ENCODE results near the gene STAT3. TPM values are rescaled to one million over a fixed set of nuclear protein-coding genes. Genes with fewer than 3 reads are reported as not detected.

STAT3 gene
- total and polyA plus RNA-seq, 2 of the 13 experiments (the other 11 are each of a cell fraction or from before 2014, with no cell fraction given): 61.8 to 62.4 TPM

DNA sequence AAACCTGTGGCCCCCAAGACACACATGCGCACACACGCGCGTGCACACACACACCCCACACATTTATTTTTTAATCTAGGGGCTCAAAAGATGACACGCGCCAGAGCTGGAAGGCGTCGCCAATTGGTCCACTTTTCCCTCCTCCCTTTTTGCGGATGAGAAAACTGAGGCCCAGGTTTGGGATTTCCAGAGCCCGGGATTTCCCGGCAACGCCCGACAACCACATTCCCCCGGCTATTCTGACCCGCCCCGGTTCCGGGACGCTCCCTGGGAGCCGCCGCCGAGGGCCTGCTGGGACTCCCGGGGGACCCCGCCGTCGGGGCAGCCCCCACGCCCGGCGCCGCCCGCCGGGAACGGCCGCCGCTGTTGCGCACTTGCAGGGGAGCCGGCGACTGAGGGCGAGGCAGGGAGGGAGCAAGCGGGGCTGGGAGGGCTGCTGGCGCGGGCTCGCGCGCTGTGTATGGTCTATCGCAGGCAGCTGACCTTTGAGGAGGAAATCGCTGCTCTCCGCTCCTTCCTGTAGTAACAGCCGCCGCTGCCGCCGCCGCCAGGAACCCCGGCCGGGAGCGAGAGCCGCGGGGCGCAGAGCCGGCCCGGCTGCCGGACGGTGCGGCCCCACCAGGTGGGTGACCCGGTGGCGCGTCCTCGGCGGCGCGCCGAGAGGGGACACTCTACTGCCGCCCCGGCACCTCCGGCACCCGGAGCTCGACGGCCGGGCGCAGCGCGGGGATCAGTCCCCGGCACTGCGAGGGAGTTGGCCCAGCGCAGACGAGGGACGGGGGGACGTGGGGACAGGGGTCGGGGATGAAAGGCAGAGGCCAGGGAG lies 100.1 kb downstream of the STAT3 start, which contains the start of gene STAT5A (continued):
- no peak for TF ChIP-seq NFE2L2 (IDR thresholded peaks at IDR 0.05; ENCODE audit: low read length)
- TF ChIP-seq, protein P1, sequence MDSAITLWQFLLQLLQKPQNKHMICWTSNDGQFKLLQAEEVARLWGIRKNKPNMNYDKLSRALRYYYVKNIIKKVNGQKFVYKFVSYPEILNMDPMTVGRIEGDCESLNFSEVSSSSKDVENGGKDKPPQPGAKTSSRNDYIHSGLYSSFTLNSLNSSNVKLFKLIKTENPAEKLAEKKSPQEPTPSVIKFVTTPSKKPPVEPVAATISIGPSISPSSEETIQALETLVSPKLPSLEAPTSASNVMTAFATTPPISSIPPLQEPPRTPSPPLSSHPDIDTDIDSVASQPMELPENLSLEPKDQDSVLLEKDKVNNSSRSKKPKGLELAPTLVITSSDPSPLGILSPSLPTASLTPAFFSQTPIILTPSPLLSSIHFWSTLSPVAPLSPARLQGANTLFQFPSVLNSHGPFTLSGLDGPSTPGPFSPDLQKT (CRISPR knock-in tag; IDR thresholded peaks at IDR 0.05; ENCODE audit: borderline replicate concordance): no peak
- TF ChIP-seq RBFOX2 (IDR thresholded peaks at IDR 0.05; ENCODE audit: low read depth, low read length): 0 out of 2 replicates have a peak, but pooled peaks have one; percentile 37
- TF ChIP-seq HIVEP1 (CRISPR knock-in tag; IDR thresholded peaks at IDR 0.05): no peak; the same call in 1 of the 2 replicates
- TF ChIP-seq, protein P2, sequence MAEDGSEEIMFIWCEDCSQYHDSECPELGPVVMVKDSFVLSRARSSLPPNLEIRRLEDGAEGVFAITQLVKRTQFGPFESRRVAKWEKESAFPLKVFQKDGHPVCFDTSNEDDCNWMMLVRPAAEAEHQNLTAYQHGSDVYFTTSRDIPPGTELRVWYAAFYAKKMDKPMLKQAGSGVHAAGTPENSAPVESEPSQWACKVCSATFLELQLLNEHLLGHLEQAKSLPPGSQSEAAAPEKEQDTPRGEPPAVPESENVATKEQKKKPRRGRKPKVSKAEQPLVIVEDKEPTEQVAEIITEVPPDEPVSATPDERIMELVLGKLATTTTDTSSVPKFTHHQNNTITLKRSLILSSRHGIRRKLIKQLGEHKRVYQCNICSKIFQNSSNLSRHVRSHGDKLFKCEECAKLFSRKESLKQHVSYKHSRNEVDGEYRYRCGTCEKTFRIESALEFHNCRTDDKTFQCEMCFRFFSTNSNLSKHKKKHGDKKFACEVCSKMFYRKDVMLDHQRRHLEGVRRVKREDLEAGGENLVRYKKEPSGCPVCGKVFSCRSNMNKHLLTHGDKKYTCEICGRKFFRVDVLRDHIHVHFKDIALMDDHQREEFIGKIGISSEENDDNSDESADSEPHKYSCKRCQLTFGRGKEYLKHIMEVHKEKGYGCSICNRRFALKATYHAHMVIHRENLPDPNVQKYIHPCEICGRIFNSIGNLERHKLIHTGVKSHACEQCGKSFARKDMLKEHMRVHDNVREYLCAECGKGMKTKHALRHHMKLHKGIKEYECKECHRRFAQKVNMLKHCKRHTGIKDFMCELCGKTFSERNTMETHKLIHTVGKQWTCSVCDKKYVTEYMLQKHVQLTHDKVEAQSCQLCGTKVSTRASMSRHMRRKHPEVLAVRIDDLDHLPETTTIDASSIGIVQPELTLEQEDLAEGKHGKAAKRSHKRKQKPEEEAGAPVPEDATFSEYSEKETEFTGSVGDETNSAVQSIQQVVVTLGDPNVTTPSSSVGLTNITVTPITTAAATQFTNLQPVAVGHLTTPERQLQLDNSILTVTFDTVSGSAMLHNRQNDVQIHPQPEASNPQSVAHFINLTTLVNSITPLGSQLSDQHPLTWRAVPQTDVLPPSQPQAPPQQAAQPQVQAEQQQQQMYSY (CRISPR knock-in tag; IDR thresholded peaks at IDR 0.05): 0 out of 2 replicates have a peak, but pooled peaks have one; percentile 22
- TF ChIP-seq NR2C2 (CRISPR knock-in tag; IDR thresholded peaks at IDR 0.05; ENCODE audit: borderline replicate concordance): peak; percentile 47; the same call in 1 of the 2 replicates
- no peak for TF ChIP-seq ZNF572 (CRISPR knock-in tag; IDR thresholded peaks at IDR 0.05)
- no peak for TF ChIP-seq MBD4 (IDR thresholded peaks at IDR 0.05; ENCODE audit: borderline replicate concordance, low read length)
- no peak for TF ChIP-seq CEBPB (IDR thresholded peaks at IDR 0.05; ENCODE audit: borderline replicate concordance, low read depth, low read length)
- TF ChIP-seq ZNF777 (CRISPR knock-in tag; IDR thresholded peaks at IDR 0.05): peak; percentile 99
- peak; percentile 2; the same call in 1 of the 2 replicates for TF ChIP-seq ZNF709 (CRISPR knock-in tag; IDR thresholded peaks at IDR 0.05)
- TF ChIP-seq, protein P3, sequence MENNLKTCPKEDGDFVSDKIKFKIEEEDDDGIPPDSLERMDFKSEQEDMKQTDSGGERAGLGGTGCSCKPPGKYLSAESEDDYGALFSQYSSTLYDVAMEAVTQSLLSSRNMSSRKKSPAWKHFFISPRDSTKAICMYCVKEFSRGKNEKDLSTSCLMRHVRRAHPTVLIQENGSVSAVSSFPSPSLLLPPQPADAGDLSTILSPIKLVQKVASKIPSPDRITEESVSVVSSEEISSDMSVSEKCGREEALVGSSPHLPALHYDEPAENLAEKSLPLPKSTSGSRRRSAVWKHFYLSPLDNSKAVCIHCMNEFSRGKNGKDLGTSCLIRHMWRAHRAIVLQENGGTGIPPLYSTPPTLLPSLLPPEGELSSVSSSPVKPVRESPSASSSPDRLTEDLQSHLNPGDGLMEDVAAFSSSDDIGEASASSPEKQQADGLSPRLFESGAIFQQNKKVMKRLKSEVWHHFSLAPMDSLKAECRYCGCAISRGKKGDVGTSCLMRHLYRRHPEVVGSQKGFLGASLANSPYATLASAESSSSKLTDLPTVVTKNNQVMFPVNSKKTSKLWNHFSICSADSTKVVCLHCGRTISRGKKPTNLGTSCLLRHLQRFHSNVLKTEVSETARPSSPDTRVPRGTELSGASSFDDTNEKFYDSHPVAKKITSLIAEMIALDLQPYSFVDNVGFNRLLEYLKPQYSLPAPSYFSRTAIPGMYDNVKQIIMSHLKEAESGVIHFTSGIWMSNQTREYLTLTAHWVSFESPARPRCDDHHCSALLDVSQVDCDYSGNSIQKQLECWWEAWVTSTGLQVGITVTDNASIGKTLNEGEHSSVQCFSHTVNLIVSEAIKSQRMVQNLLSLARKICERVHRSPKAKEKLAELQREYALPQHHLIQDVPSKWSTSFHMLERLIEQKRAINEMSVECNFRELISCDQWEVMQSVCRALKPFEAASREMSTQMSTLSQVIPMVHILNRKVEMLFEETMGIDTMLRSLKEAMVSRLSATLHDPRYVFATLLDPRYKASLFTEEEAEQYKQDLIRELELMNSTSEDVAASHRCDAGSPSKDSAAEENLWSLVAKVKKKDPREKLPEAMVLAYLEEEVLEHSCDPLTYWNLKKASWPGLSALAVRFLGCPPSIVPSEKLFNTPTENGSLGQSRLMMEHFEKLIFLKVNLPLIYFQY (CRISPR knock-in tag; IDR thresholded peaks at IDR 0.05; ENCODE audit: borderline replicate concordance): peak; percentile 29; the same call in 1 of the 2 replicates
- TF ChIP-seq, protein P4, sequence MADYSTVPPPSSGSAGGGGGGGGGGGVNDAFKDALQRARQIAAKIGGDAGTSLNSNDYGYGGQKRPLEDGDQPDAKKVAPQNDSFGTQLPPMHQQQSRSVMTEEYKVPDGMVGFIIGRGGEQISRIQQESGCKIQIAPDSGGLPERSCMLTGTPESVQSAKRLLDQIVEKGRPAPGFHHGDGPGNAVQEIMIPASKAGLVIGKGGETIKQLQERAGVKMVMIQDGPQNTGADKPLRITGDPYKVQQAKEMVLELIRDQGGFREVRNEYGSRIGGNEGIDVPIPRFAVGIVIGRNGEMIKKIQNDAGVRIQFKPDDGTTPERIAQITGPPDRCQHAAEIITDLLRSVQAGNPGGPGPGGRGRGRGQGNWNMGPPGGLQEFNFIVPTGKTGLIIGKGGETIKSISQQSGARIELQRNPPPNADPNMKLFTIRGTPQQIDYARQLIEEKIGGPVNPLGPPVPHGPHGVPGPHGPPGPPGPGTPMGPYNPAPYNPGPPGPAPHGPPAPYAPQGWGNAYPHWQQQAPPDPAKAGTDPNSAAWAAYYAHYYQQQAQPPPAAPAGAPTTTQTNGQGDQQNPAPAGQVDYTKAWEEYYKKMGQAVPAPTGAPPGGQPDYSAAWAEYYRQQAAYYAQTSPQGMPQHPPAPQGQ (CRISPR knock-in tag; IDR thresholded peaks at IDR 0.05; ENCODE audit: borderline replicate concordance): no peak
- TF ChIP-seq PPARG (CRISPR knock-in tag; conservative IDR thresholded peaks at IDR 0.05): no peak
- TF ChIP-seq, protein P5, sequence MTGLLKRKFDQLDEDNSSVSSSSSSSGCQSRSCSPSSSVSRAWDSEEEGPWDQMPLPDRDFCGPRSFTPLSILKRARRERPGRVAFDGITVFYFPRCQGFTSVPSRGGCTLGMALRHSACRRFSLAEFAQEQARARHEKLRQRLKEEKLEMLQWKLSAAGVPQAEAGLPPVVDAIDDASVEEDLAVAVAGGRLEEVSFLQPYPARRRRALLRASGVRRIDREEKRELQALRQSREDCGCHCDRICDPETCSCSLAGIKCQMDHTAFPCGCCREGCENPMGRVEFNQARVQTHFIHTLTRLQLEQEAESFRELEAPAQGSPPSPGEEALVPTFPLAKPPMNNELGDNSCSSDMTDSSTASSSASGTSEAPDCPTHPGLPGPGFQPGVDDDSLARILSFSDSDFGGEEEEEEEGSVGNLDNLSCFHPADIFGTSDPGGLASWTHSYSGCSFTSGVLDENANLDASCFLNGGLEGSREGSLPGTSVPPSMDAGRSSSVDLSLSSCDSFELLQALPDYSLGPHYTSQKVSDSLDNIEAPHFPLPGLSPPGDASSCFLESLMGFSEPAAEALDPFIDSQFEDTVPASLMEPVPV (CRISPR knock-in tag; IDR thresholded peaks at IDR 0.05): peak; percentile 37; the same call in 1 of the 2 replicates
